ENCODE results near the gene EHD4. TPM values are rescaled to one million over a fixed set of nuclear protein-coding genes. Genes with fewer than 3 reads are reported as not detected.
A peak's percentile ranks its signal among the peaks of the same experiment; 100 is the strongest.

Gene EHD4
- polyA plus RNA-seq, 3 donors, result 12.8 to 16.0 (median 14.2) TPM

DNA sequence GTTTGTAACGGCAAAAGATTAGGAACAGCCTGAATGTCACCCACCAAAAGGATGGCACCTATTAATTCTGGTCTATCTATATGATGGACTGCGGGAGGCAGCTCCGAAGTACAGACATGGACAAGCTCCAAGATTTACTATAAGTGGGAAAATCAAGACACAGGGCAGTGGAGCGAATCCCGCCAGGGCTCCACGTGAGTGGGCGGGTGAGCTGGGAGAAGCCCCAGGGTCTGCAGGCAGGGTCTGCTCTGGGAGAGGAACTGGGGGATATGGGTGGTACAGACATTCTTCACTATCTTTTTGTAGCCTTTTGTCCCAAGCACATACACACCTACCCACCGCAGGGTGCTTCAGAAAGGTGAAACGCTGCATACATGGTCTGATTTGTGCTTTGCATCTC is 40.3 kb downstream of the EHD4 start:
- Histone ChIP-seq H3K9ac (ENCODE audit: insufficient read depth, low read length, poor library complexity, severe bottlenecking) (no peak overlapping the region), H3K27ac (ENCODE audit: low read depth in 1 of 2, low read length in 2 of 2) (peak overlapping the region in 1 of 2 donors; percentile 82), H3K4me1 (ENCODE audit: control insufficient read depth in 1 of 2, insufficient read depth in 2 of 2, low read length in 2 of 2) (peaks cover 66 to 88% of the 10 kb centered on the region in 2 donors), H3K27me3 (ENCODE audit: control insufficient read depth in 2 of 2, insufficient read depth in 2 of 2, low read length in 2 of 2) (no peaks in the 10 kb centered on the region), H3K79me2 (ENCODE audit: insufficient read depth, low read length) (peaks cover 58% of the 10 kb centered on the region), H3K4me2 (replicated peaks; ENCODE audit: extremely low read depth, low read length, poor library complexity, severe bottlenecking) (no peak overlapping the region), H3K36me3 (replicated peaks in 1 of 2; ENCODE audit: control insufficient read depth in 1 of 2, insufficient read depth in 2 of 2, low read length in 2 of 2) (peaks cover 0 to 18% of the 10 kb centered on the region in 2 donors), H4K20me1 (ENCODE audit: insufficient read depth, low read length) (no peaks in the 10 kb centered on the region), H3K9me3 (replicated peaks in 1 of 2; ENCODE audit: control insufficient read depth in 1 of 2, insufficient read depth in 1 of 2, low read length in 2 of 2) (no peaks in the 10 kb centered on the region), H3K4me3 (replicated peaks in 1 of 3; ENCODE audit: low read depth in 2 of 3, low read length in 3 of 3) (no peak overlapping the region), H2AFZ (ENCODE audit: insufficient read depth, low read depth, low read length, poor library complexity, severe bottlenecking) (no peak overlapping the region)
- peak overlapping the region in 6 of 7 donors; percentile 35 to 93 (median 82) for H3K27ac Mint-ChIP-seq
- 100% methylated on average over 4 of the region's 9 CpGs for WGBS (ENCODE audit: insufficient coverage)
- TF ChIP-seq, protein P1, sequence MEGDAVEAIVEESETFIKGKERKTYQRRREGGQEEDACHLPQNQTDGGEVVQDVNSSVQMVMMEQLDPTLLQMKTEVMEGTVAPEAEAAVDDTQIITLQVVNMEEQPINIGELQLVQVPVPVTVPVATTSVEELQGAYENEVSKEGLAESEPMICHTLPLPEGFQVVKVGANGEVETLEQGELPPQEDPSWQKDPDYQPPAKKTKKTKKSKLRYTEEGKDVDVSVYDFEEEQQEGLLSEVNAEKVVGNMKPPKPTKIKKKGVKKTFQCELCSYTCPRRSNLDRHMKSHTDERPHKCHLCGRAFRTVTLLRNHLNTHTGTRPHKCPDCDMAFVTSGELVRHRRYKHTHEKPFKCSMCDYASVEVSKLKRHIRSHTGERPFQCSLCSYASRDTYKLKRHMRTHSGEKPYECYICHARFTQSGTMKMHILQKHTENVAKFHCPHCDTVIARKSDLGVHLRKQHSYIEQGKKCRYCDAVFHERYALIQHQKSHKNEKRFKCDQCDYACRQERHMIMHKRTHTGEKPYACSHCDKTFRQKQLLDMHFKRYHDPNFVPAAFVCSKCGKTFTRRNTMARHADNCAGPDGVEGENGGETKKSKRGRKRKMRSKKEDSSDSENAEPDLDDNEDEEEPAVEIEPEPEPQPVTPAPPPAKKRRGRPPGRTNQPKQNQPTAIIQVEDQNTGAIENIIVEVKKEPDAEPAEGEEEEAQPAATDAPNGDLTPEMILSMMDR (IDR thresholded peaks at IDR 0.05), result no peak
- H3K9me3 Mint-ChIP-seq, result peaks cover 0 to 2% (median 0%) of the 10 kb centered on the region in 7 donors
- peaks cover 50 to 51% of the 10 kb centered on the region in 2 donors for H3K36me3 Mint-ChIP-seq
- peaks cover 80% of the 10 kb centered on the region for H3K4me1 Mint-ChIP-seq
- intact Hi-C loops (cut with micrococcal nuclease), result no loop called here
- peaks cover 0 to 3% (median 0%) of the 10 kb centered on the region in 3 donors for H3K27me3 Mint-ChIP-seq (ENCODE audit: low read depth in 3 of 3)
- DNase-seq, result no peak
- H3K4me3 Mint-ChIP-seq, result no peak overlapping the region

DNA sequence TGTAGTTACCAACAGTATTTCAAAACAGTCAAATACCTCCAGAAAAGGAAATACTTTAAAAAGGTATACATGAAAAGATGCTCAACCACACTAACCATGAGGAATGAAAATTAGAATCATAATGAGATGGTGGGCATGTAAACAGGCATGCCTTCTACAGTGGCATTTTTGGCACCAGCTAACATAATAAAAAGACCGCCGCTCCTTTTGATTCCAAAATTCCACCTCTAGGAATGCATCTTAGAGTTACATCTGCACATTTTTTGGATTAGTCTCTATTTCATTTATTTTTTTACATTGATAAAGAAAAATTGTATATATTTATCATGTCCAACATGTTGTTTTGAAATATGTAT is 41.5 kb downstream of the EHD4 start:
- H3K27ac ChIP-seq (ENCODE audit: low read depth in 1 of 2, low read length in 2 of 2), result peak overlapping the region; percentile 3 to 79
- Mint-ChIP-seq H3K4me1 (peaks cover 80% of the 10 kb centered on the region), H3K27ac (peak overlapping the region; percentile 87 to 96 (median 94))

More for the DNA sequence above, 41.5 kb downstream of the EHD4 start:
- Mint-ChIP-seq H3K9me3 (peaks cover 0 to 2% (median 0%) of the 10 kb centered on the region in 7 donors), H3K4me3 (no peak overlapping the region), H3K27me3 (ENCODE audit: low read depth in 3 of 3) (peaks cover 0 to 2% (median 0%) of the 10 kb centered on the region in 3 donors), H3K36me3 (peaks cover 40 to 43% of the 10 kb centered on the region in 2 donors)
- H3K4me2 ChIP-seq (replicated peaks; ENCODE audit: extremely low read depth, low read length, poor library complexity, severe bottlenecking), result peak overlapping the region; percentile 43
- no peaks in the 10 kb centered on the region for H3K9me3 ChIP-seq (replicated peaks in 1 of 2; ENCODE audit: control insufficient read depth in 1 of 2, insufficient read depth in 1 of 2, low read length in 2 of 2)
- H2AFZ ChIP-seq (ENCODE audit: insufficient read depth, low read depth, low read length, poor library complexity, severe bottlenecking), result no peak overlapping the region
- peaks cover 0 to 18% of the 10 kb centered on the region in 2 donors for H3K36me3 ChIP-seq (replicated peaks in 1 of 2; ENCODE audit: control insufficient read depth in 1 of 2, insufficient read depth in 2 of 2, low read length in 2 of 2)
- WGBS (ENCODE audit: insufficient coverage), result no CpG with 5 or more reads among the region's 2 CpGs
- no peak overlapping the region for H3K9ac ChIP-seq (ENCODE audit: insufficient read depth, low read length, poor library complexity, severe bottlenecking)
- intact Hi-C loops (cut with micrococcal nuclease), result loop anchor here in 1 of 2 donors (2.0 kb wide), 1 partner anchor 40 kb away; no protein-coding TSS in a partner anchor
- no peaks in the 10 kb centered on the region for H3K27me3 ChIP-seq (ENCODE audit: control insufficient read depth in 2 of 2, insufficient read depth in 2 of 2, low read length in 2 of 2)
- no peak for DNase-seq
- peak overlapping the region in 1 of 3 experiments; percentile 38 for H3K4me3 ChIP-seq (replicated peaks in 1 of 3; ENCODE audit: low read depth in 2 of 3, low read length in 3 of 3)
- H4K20me1 ChIP-seq (ENCODE audit: insufficient read depth, low read length), result no peaks in the 10 kb centered on the region
- TF ChIP-seq, protein P1 (IDR thresholded peaks at IDR 0.05), result peak; percentile 3
- peaks cover 67 to 88% of the 10 kb centered on the region in 2 donors for H3K4me1 ChIP-seq (ENCODE audit: control insufficient read depth in 1 of 2, insufficient read depth in 2 of 2, low read length in 2 of 2)
- peaks cover 60% of the 10 kb centered on the region for H3K79me2 ChIP-seq (ENCODE audit: insufficient read depth, low read length)

Data from CD14-positive monocyte (primary cell).